ENCODE results near the gene CCKAR.

The CCKAR gene

GRCh38 chr4:26458157-26458561 lies 32.1 kb downstream of the CCKAR start:
- no peak for DNase-seq

GRCh38 chr4:26457412-26457811 lies 32.9 kb downstream of the CCKAR start:
- no peak for DNase-seq

- no peak for DNase-seq
Observed at GRCh38 chr4:26455571-26455970, 34.7 kb downstream of the CCKAR start.

- DNase-seq, result no peak
Observed at GRCh38 chr4:26454961-26455360, 35.3 kb downstream of the CCKAR start.

GRCh38 chr4:26452565-26453531 lies 37.4 kb downstream of the CCKAR start:
- DNase-seq, result no peak

GRCh38 chr4:26451597-26451996 lies 38.7 kb downstream of the CCKAR start:
- no peak for DNase-seq

- DNase-seq, result no peak
Observed at GRCh38 chr4:26450418-26450817, 39.9 kb downstream of the CCKAR start.

GRCh38 chr4:26447378-26447777 lies 42.9 kb downstream of the CCKAR start:
- DNase-seq, result no peak

GRCh38 chr4:26441771-26442170 lies 48.5 kb downstream of the CCKAR start:
- no peak for DNase-seq

- no peak for DNase-seq
Observed at GRCh38 chr4:26441102-26441501, 49.2 kb downstream of the CCKAR start.

- DNase-seq, result no peak
Observed at GRCh38 chr4:26434030-26434639, 56.1 kb downstream of the CCKAR start.

GRCh38 chr4:26433556-26433955 lies 56.7 kb downstream of the CCKAR start:
- no peak for DNase-seq

- no peak for DNase-seq
Observed at GRCh38 chr4:26432419-26432818, 57.9 kb downstream of the CCKAR start.

GRCh38 chr4:26431461-26432180 lies 58.7 kb downstream of the CCKAR start:
- DNase-seq, result no peak

All from activated naive CD4-positive, alpha-beta T cell treated with Interleukin-2 at 50 U/mL for 16 hours (primary cell).